ENCODE data around the gene PDE1C.

GRCh38 chr7:31747553-31747952 is 322.7 kb downstream of the PDE1C start:
- no peak for TF ChIP-seq CTCF (conservative IDR thresholded peaks at IDR 0.05; ENCODE audit: low read depth, low read length)
- no peak for TF ChIP-seq EZH2 (IDR thresholded peaks at IDR 0.05; ENCODE audit: low read length, unreplicated experiment)
